ENCODE results near the gene DHRS7B. TPM values are rescaled to one million over a fixed set of nuclear protein-coding genes. Genes with fewer than 3 reads are reported as not detected.

Gene DHRS7B
- total and polyA plus RNA-seq, 2 of the 13 experiments (the other 11 are each of a cell fraction or from before 2014, with no cell fraction given) = 20.0 to 35.8 TPM

DNA sequence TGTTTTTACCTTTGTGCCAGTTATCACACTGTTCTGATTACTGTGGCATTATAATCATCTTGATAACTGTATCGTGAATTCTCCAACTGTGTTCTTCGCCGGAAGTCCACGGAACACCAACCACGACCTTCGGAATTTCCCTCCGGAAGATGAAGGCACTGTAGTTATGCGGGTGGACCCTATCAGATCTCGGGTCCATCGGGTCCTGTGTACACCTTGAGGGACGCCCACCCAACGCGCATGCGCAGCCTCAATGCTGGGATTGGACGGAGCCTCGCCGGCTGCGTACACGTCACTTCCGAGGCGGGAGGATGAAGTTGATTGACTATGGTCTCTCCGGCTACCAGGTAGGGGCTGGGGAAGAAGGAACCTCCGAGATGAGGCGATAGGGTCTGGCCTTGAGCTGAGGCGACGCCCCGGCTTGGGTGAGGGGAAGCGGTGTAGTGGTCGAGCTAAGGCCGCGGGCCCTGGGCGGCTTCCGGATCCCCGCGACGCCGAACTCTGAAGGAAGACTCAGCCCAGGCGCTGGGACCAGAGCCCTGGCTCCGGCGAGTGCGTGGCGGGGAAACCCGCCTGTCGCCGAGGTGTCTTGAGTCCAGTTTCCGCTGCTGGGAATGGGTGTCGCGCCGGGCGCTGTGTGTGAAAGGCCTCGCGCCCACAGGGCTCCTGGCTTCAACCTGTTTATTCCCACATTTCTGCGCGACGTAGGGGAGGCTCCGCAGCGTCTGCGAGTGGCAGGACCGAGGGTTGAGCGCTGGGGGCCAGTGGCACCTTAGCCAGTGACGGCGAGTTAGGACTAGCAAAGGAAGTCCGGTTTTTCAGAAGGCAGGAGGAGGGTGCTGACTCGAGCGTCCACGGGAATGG is at the start of gene DHRS7B (continued):
- TF ChIP-seq MXD1 (CRISPR knock-in tag; IDR thresholded peaks at IDR 0.05) (peak; percentile 82), SKIL (CRISPR knock-in tag; IDR thresholded peaks at IDR 0.05; ENCODE audit: borderline replicate concordance) (0 out of 2 replicates have a peak, but pooled peaks have one; percentile 32), PHF20 (CRISPR knock-in tag; IDR thresholded peaks at IDR 0.05) (peak; percentile 55; the same call in 1 of the 2 replicates), GABPB1 (CRISPR knock-in tag; IDR thresholded peaks at IDR 0.05) (peak; percentile 98), ZFY (CRISPR knock-in tag; IDR thresholded peaks at IDR 0.05) (peak; percentile 74), SOX5 (CRISPR knock-in tag; IDR thresholded peaks at IDR 0.05; ENCODE audit: borderline replicate concordance) (0 out of 2 replicates have a peak, but pooled peaks have one; percentile 27), MYC (CRISPR knock-in tag; IDR thresholded peaks at IDR 0.05; ENCODE audit: borderline replicate concordance) (peak; percentile 61), ELF1 (CRISPR knock-in tag; IDR thresholded peaks at IDR 0.05) (peak; percentile 66; the same call in 1 of the 2 replicates), SOX13 (IDR thresholded peaks at IDR 0.05) (no peak; the same call in 1 of the 2 replicates), SOX13 (CRISPR knock-in tag; conservative IDR thresholded peaks at IDR 0.05 in 1 of 2, IDR thresholded peaks at IDR 0.05 in 1 of 2) (0 out of 4 replicates have a peak, but pooled peaks of 1 of the 2 experiments have one; percentile 31), ZNF883 (CRISPR knock-in tag; IDR thresholded peaks at IDR 0.05; ENCODE audit: not compliant biosample characterization) (peak; percentile 64), ZNF83 (CRISPR knock-in tag; IDR thresholded peaks at IDR 0.05; ENCODE audit: borderline replicate concordance) (0 out of 2 replicates have a peak, but pooled peaks have one; percentile 53), KMT2B (CRISPR knock-in tag; IDR thresholded peaks at IDR 0.05) (peak; percentile 50; the same call in 1 of the 2 replicates), ZBTB7B (CRISPR knock-in tag; IDR thresholded peaks at IDR 0.05) (no peak), SRY (CRISPR knock-in tag; IDR thresholded peaks at IDR 0.05) (peak; percentile 57; the same call in 1 of the 2 replicates), ZNF773 (CRISPR knock-in tag; IDR thresholded peaks at IDR 0.05; ENCODE audit: borderline replicate concordance) (peak; percentile 79; the same call in 1 of the 2 replicates)
- TF ChIP-seq, protein P1, sequence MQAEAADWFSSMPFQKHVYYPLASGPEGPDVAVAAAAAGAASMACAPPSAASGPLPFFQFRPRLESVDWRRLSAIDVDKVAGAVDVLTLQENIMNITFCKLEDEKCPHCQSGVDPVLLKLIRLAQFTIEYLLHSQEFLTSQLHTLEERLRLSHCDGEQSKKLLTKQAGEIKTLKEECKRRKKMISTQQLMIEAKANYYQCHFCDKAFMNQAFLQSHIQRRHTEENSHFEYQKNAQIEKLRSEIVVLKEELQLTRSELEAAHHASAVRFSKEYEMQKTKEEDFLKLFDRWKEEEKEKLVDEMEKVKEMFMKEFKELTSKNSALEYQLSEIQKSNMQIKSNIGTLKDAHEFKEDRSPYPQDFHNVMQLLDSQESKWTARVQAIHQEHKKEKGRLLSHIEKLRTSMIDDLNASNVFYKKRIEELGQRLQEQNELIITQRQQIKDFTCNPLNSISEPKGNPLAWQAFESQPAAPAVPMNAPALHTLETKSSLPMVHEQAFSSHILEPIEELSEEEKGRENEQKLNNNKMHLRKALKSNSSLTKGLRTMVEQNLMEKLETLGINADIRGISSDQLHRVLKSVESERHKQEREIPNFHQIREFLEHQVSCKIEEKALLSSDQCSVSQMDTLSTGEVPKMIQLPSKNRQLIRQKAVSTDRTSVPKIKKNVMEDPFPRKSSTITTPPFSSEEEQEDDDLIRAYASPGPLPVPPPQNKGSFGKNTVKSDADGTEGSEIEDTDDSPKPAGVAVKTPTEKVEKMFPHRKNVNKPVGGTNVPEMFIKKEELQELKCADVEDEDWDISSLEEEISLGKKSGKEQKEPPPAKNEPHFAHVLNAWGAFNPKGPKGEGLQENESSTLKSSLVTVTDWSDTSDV (CRISPR knock-in tag; IDR thresholded peaks at IDR 0.05) = no peak
- TF ChIP-seq, protein P2, sequence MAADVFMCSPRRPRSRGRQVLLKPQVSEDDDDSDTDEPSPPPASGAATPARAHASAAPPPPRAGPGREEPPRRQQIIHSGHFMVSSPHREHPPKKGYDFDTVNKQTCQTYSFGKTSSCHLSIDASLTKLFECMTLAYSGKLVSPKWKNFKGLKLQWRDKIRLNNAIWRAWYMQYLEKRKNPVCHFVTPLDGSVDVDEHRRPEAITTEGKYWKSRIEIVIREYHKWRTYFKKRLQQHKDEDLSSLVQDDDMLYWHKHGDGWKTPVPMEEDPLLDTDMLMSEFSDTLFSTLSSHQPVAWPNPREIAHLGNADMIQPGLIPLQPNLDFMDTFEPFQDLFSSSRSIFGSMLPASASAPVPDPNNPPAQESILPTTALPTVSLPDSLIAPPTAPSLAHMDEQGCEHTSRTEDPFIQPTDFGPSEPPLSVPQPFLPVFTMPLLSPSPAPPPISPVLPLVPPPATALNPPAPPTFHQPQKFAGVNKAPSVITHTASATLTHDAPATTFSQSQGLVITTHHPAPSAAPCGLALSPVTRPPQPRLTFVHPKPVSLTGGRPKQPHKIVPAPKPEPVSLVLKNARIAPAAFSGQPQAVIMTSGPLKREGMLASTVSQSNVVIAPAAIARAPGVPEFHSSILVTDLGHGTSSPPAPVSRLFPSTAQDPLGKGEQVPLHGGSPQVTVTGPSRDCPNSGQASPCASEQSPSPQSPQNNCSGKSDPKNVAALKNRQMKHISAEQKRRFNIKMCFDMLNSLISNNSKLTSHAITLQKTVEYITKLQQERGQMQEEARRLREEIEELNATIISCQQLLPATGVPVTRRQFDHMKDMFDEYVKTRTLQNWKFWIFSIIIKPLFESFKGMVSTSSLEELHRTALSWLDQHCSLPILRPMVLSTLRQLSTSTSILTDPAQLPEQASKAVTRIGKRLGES (CRISPR knock-in tag; IDR thresholded peaks at IDR 0.05; ENCODE audit: borderline replicate concordance) = no peak
